GM12878 (cell line): ENCODE results near the gene DST. TPM values are rescaled to one million over a fixed set of nuclear protein-coding genes. Genes with fewer than 3 reads are reported as not detected.

Experiments
- ATAC-seq: fragments of 200-7000 bp; cut with Tn5 transposase; 3 replicates; pipeline ENCODE4 v1.9.1; 2020; ENCODE audit warnings: mild to moderate bottlenecking, moderate library complexity
- BruUV-seq: library from RNA; stranded (reverse); fragments of 400-500 nt; replicated peaks from 2 replicates; lab custom pipeline; 2021; lab: Mats Ljungman, UMichigan
- CTCF ChIA-PET: fragments of 300-600 bp; sonication (Branson Sonifier 250); formaldehyde crosslinking; extraction: SDS; loops from one replicate; lab custom pipeline; 2021; ENCODE audit warnings: inconsistent platforms; lab: Yijun Ruan, JAX
- POLR2A ChIA-PET: fragments of 350-600 bp; formaldehyde crosslinking; extraction: SDS; loops from one replicate; lab custom pipeline; 2021; ENCODE audit warnings: inconsistent platforms; lab: Charles Lee
- RAD21 ChIA-PET: fragments of 300-600 bp; sonication (Branson Sonifier 250); formaldehyde crosslinking; loops from one replicate; lab custom pipeline; 2023; ENCODE audit warnings: antibody characterized with exemption; ENCODE audit not compliant: unreplicated experiment; lab: Charles Lee
- SMC1A ChIA-PET: fragments of 300-600 bp; sonication (Branson Sonifier 250); formaldehyde crosslinking; loops from one replicate; lab custom pipeline; 2023; ENCODE audit not compliant: unreplicated experiment, uncharacterized antibody; lab: Charles Lee
- DNase-seq: peaks from one replicate; pipeline ENCODE4 v3.0.0-alpha.2; 2011; ENCODE audit warnings: low read depth, low spot score
- FAIRE-seq: peaks from 3 replicates; lab custom pipeline; 2011; peaks lifted over from hg19 to GRCh38; lab: Jason Lieb, UNC
- H2AFZ ChIP-seq: 2 replicates; pipeline ENCODE4 v1.6.0; 2011; ENCODE audit warnings: low read depth, low read length, control low read depth; ENCODE audit not compliant: control insufficient read depth
- H3K27ac ChIP-seq: 2 replicates; pipeline ENCODE4 v1.5.1; 2011; ENCODE audit warnings: control low read depth; ENCODE audit not compliant: control insufficient read depth, insufficient read depth
- H3K27me3 ChIP-seq, 2 experiments: replicated peaks in 1 of 2; 2 replicates each; pipeline versions ENCODE4 v1.6.0 to v1.6.1; 2011; ENCODE audit warnings: low read length in 1 of 2; ENCODE audit not compliant: control insufficient read depth in 2 of 2, insufficient read depth in 2 of 2
- H3K36me3 ChIP-seq, 2 experiments: 2 replicates each; pipeline ENCODE4 v1.5.1; 2011; ENCODE audit warnings: low read length in 1 of 2; ENCODE audit not compliant: control insufficient read depth in 2 of 2, insufficient read depth in 2 of 2
- H3K4me1 ChIP-seq: 2 replicates; pipeline ENCODE4 v1.6.1; 2011; ENCODE audit warnings: mild to moderate bottlenecking, low read length, moderate library complexity, mixed read lengths; ENCODE audit not compliant: control insufficient read depth, insufficient read depth
- H3K4me2 ChIP-seq: 2 replicates; pipeline ENCODE4 v1.6.0; 2011; ENCODE audit warnings: control low read depth; ENCODE audit not compliant: control insufficient read depth, insufficient read depth
- H3K4me3 ChIP-seq: fragments of 200-600 bp; sonication (generic); 2 replicates; pipeline ENCODE4 v1.5.1; 2016
- H3K79me2 ChIP-seq: 2 replicates; pipeline ENCODE4 v1.6.0; 2011; ENCODE audit warnings: low read length; ENCODE audit not compliant: control insufficient read depth, insufficient read depth
- H3K9ac ChIP-seq: 2 replicates; pipeline ENCODE4 v1.8.0; 2011; ENCODE audit warnings: low read length, control low read depth, mixed read lengths; ENCODE audit not compliant: control insufficient read depth, insufficient read depth
- H3K9me3 ChIP-seq: replicated peaks from 3 replicates; pipeline ENCODE4 v1.5.1; 2011; ENCODE audit warnings: mild to moderate bottlenecking, low read length; ENCODE audit not compliant: control insufficient read depth, insufficient read depth
- H4K20me1 ChIP-seq: 2 replicates; pipeline ENCODE4 v1.6.0; 2011; ENCODE audit not compliant: control insufficient read depth, insufficient read depth
- BCL11A ChIP-seq: IDR thresholded peaks from 2 replicates; pipeline ENCODE4 v1.6.1; 2011; ENCODE audit warnings: low read depth, low read length
- CHD1 ChIP-seq: IDR thresholded peaks from 2 replicates; pipeline ENCODE4 v1.6.1; 2012; ENCODE audit warnings: low read depth, low read length, improper control_type of control experiment
- HDAC2 ChIP-seq: fragments of 200-600 bp; sonication (generic); IDR thresholded peaks from 2 replicates; pipeline ENCODE4 v1.6.1; 2017
- KLF5 ChIP-seq: fragments of 450-650 bp; IDR thresholded peaks from 2 replicates; pipeline ENCODE4 v1.6.1; 2014; ENCODE audit warnings: mild to moderate bottlenecking; ENCODE audit not compliant: partially characterized antibody
- NBN ChIP-seq: fragments of 450-650 bp; IDR thresholded peaks from 2 replicates; pipeline ENCODE4 v1.6.1; 2016
- NFXL1 ChIP-seq: fragments of 450-650 bp; IDR thresholded peaks from 2 replicates; pipeline ENCODE4 v1.6.1; 2017; ENCODE audit warnings: antibody characterized with exemption, mild to moderate bottlenecking, borderline replicate concordance
- NR2C1 ChIP-seq: fragments of 450-650 bp; IDR thresholded peaks from 2 replicates; pipeline ENCODE4 v1.6.1; 2017; ENCODE audit warnings: antibody characterized with exemption, mild to moderate bottlenecking, moderate library complexity
- SREBF2 ChIP-seq: IDR thresholded peaks from 2 replicates; pipeline ENCODE4 v1.6.1; 2012; ENCODE audit warnings: mild to moderate bottlenecking, low read length
- SRF ChIP-seq, 2 experiments: IDR thresholded peaks; 2 replicates each; pipeline ENCODE4 v1.6.1; 2011; ENCODE audit warnings: low read depth in 2 of 2, low read length in 2 of 2, mild to moderate bottlenecking in 1 of 2, moderate library complexity in 1 of 2
- STAT3 ChIP-seq: IDR thresholded peaks from 2 replicates; pipeline ENCODE4 v1.6.1; 2011; ENCODE audit warnings: low read depth, low read length, improper control_type of control experiment
- SUZ12 ChIP-seq: fragments of 200-600 bp; sonication (generic); IDR thresholded peaks from one replicate; pipeline ENCODE4 v1.6.1; 2018; ENCODE audit warnings: antibody characterized with exemption, mild to moderate bottlenecking; ENCODE audit not compliant: unreplicated experiment
- TARDBP ChIP-seq: IDR thresholded peaks from 2 replicates; pipeline ENCODE4 v1.6.1; 2016; ENCODE audit warnings: borderline replicate concordance
- ZNF274 ChIP-seq: IDR thresholded peaks from one replicate; pipeline ENCODE4 v1.8.0; 2011; ENCODE audit not compliant: insufficient read length, insufficient read depth
- WGBS: methylation state at CpG from one replicate; pipeline ENCODE4 v1.1.6; 2016; ENCODE audit warnings: low lambda C conversion rate; ENCODE audit not compliant: insufficient replicate concordance, insufficient coverage; ENCODE audit errors: missing lambda C conversion rate; 5-methylcytosine and 5-hydroxymethylcytosine counted together
- in situ Hi-C: fragments of 300-500 bp; cut with MboI; formaldehyde crosslinking; loops from 9 replicates; pipeline ENCODE4 v1.14.3; 2018; ENCODE audit warnings: mixed read lengths
- intact Hi-C: fragments of 100-400 bp; cut with micrococcal nuclease; formaldehyde crosslinking; loops from one replicate; pipeline ENCODE4 v1.14.2; 2022; ENCODE audit not compliant: unreplicated experiment
- polyA plus RNA-seq, 11 experiments: library from polyadenylated mRNA; depleted of rRNA in 4 of 11; unstranded in 6 of 11; stranded (reverse) in 5 of 11; fragments of >200 nt; fragmentation: Nextera tagmentation in 4 of 11; fragmentation: Illumina TruSeq in 1 of 11; extraction: Ambion mirVana in 4 of 11; extraction: Trizol in 1 of 11; gene quantifications; 1 replicate in 1 of 11; 2 replicates in 10 of 11; pipeline versions ENCODE4 v1.2.1 to v1.2.3, GENCODE V29; 2011 to 2016; ENCODE audit warnings: inconsistent platforms in 2 of 11, missing spikeins in 2 of 11, low read depth in 1 of 11
- total RNA-seq, 4 experiments: library from RNA; depleted of rRNA in 3 of 4; stranded (reverse); fragments of >200 nt in 3 of 4; fragmentation: Illumina TruSeq in 1 of 4; extraction: Trizol in 1 of 4; gene quantifications; 2 replicates each; pipeline versions ENCODE4 v1.2.1 to v1.2.3, GENCODE V29; 2013 to 2021
- TF ChIP-seq, protein P1 (sequence below): fragments of 450-650 bp; IDR thresholded peaks from 2 replicates; pipeline ENCODE4 v1.6.1; 2017; ENCODE audit warnings: mild to moderate bottlenecking, moderate library complexity
- TF ChIP-seq, protein P2 (sequence below): fragments of 450-650 bp; IDR thresholded peaks from 2 replicates; pipeline ENCODE4 v1.6.1; 2016; ENCODE audit warnings: mild to moderate bottlenecking

DST gene
- total and polyA plus RNA-seq, 10 of the 15 experiments (the other 5 are each of a cell fraction or from before 2014, with no cell fraction given) = 32.1 to 156 (median 75.0) TPM

DNA sequence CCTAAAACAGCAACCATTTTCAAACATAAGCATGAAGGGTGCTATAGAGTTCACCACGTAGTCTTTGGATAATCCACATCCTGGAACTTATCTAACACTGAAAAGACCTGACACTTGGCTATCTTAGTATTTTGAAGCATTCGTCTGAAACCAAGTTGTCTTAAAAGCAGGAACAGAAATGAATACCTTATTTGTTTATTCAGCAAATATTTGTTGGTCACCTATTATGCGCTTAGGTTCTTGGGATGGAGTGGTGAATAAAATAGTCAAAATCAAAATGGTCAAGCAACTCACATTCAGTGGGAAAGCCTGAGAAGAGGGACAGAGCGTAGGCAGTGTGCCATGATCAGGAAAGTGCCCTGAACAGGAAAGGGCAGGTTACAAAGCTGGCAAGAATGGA lies 206.9 kb downstream of the DST start (continued):
- TF ChIP-seq, protein P1, sequence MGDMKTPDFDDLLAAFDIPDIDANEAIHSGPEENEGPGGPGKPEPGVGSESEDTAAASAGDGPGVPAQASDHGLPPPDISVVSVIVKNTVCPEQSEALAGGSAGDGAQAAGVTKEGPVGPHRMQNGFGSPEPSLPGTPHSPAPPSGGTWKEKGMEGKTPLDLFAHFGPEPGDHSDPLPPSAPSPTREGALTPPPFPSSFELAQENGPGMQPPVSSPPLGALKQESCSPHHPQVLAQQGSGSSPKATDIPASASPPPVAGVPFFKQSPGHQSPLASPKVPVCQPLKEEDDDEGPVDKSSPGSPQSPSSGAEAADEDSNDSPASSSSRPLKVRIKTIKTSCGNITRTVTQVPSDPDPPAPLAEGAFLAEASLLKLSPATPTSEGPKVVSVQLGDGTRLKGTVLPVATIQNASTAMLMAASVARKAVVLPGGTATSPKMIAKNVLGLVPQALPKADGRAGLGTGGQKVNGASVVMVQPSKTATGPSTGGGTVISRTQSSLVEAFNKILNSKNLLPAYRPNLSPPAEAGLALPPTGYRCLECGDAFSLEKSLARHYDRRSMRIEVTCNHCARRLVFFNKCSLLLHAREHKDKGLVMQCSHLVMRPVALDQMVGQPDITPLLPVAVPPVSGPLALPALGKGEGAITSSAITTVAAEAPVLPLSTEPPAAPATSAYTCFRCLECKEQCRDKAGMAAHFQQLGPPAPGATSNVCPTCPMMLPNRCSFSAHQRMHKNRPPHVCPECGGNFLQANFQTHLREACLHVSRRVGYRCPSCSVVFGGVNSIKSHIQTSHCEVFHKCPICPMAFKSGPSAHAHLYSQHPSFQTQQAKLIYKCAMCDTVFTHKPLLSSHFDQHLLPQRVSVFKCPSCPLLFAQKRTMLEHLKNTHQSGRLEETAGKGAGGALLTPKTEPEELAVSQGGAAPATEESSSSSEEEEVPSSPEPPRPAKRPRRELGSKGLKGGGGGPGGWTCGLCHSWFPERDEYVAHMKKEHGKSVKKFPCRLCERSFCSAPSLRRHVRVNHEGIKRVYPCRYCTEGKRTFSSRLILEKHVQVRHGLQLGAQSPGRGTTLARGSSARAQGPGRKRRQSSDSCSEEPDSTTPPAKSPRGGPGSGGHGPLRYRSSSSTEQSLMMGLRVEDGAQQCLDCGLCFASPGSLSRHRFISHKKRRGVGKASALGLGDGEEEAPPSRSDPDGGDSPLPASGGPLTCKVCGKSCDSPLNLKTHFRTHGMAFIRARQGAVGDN = no peak
- TF ChIP-seq BCL11A (no peak), TARDBP (no peak)

DNA sequence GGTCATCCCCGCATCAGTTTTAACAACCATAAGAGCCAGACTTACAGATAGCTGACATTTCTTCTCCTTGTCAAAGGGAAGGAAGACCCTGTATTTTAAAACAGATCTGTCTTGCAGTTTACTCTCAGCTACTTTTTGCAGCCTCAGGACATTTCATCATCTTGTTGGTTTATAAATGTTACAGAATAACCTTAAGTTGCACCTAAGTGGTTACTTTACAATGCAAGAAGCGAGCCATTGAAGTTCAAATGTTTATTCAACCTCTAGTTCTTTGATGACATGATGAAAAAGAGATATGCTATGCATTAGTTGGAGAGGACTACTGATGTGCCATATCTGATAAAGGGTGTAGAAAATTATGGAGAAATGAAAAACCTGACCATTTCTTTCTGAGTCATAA lies 207.4 kb downstream of the DST start:
- no peaks in the 10 kb centered on the region for H3K27me3 ChIP-seq
- no peaks in the 10 kb centered on the region for H4K20me1 ChIP-seq
- H3K4me2 ChIP-seq = no peak overlapping the region
- no peaks in the 10 kb centered on the region for H3K36me3 ChIP-seq
- no peak for TF ChIP-seq KLF5
- no peak for TF ChIP-seq CHD1
- no peak for TF ChIP-seq SUZ12
- TF ChIP-seq BCL11A = no peak
- no peak for TF ChIP-seq SREBF2
- TF ChIP-seq ZNF274 = no peak
- TF ChIP-seq, protein P2, sequence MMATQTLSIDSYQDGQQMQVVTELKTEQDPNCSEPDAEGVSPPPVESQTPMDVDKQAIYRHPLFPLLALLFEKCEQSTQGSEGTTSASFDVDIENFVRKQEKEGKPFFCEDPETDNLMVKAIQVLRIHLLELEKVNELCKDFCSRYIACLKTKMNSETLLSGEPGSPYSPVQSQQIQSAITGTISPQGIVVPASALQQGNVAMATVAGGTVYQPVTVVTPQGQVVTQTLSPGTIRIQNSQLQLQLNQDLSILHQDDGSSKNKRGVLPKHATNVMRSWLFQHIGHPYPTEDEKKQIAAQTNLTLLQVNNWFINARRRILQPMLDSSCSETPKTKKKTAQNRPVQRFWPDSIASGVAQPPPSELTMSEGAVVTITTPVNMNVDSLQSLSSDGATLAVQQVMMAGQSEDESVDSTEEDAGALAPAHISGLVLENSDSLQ = no peak
- no peak for TF ChIP-seq STAT3
- no peak for TF ChIP-seq SRF (IDR thresholded peaks at IDR 0.05; ENCODE audit: low read depth in 2 of 2, low read length in 2 of 2)
- TF ChIP-seq NR2C1 = no peak
- no peak for TF ChIP-seq NBN
- no peak for TF ChIP-seq NFXL1
- no peak for TF ChIP-seq HDAC2
- TF ChIP-seq, all 136 proteins: peak for 0
- Histone ChIP-seq H2AFZ (no peak overlapping the region), H3K9me3 (peaks cover 3% of the 10 kb centered on the region; the same call in 1 of the 3 replicates), H3K4me3 (no peak overlapping the region), H3K79me2 (no peaks in the 10 kb centered on the region), H3K27ac (no peak overlapping the region), H3K4me1 (no peaks in the 10 kb centered on the region), H3K9ac (no peak overlapping the region)
- intact Hi-C loops = no loop called here
- ATAC-seq = no peak
- WGBS = 45% methylated on average over 2 of the region's 2 CpGs
- ChIA-PET CTCF (no interaction called here), SMC1A (no interaction called here), POLR2A (no interaction called here), RAD21 (no interaction called here)
- no peak for FAIRE-seq
- DNase-seq = no peak
- in situ Hi-C loops = no loop called here
- BruUV-seq = no TSS peak
